ENCODE data around the gene RBFOX2. TPM values are rescaled to one million over a fixed set of nuclear protein-coding genes. Genes with fewer than 3 reads are reported as not detected.
A peak's percentile ranks its signal among the peaks of the same experiment; 100 is the strongest.

The RBFOX2 gene
- total and polyA plus RNA-seq, 2 of the 13 experiments (the other 11 are each of a cell fraction or from before 2014, with no cell fraction given) = 37.3 to 40.4 TPM

GRCh38 chr22:36014546-36015074 lies 14.0 kb downstream of the RBFOX2 start:
- H3K9ac ChIP-seq (ENCODE audit: insufficient read depth, low read depth, low read length) = no peak overlapping the region
- TF ChIP-seq HDAC2 (CRISPR knock-in tag; IDR thresholded peaks at IDR 0.05) (no peak), MAFF (IDR thresholded peaks at IDR 0.05; ENCODE audit: low read depth, low read length) (peak; percentile 93), JUND (CRISPR knock-in tag; IDR thresholded peaks at IDR 0.05) (no peak), HCFC1 (IDR thresholded peaks at IDR 0.05; ENCODE audit: low read depth, low read length) (no peak), ZNF343 (CRISPR knock-in tag; IDR thresholded peaks at IDR 0.05) (no peak), MAFK (conservative IDR thresholded peaks at IDR 0.05 in 1 of 2, IDR thresholded peaks at IDR 0.05 in 1 of 2; ENCODE audit: low read length in 2 of 2) (peak; percentile 92 to 95), SAP130 (CRISPR knock-in tag; IDR thresholded peaks at IDR 0.05; ENCODE audit: low read depth) (no peak), ZNF703 (CRISPR knock-in tag; IDR thresholded peaks at IDR 0.05; ENCODE audit: borderline replicate concordance) (no peak), PCBP1 (IDR thresholded peaks at IDR 0.05; ENCODE audit: borderline replicate concordance, low read depth, low read length) (no peak)
- H3K9me3 ChIP-seq (ENCODE audit: low read length) = no peaks in the 10 kb centered on the region
- H3K27me3 ChIP-seq (ENCODE audit: control insufficient read depth in 1 of 2, insufficient read depth in 2 of 2, low read length in 2 of 2) = no peaks in the 10 kb centered on the region
- peaks cover 37% of the 10 kb centered on the region for H3K4me1 ChIP-seq (ENCODE audit: insufficient read depth, low read length)
- no peaks in the 10 kb centered on the region; the same call in 1 of the 2 replicates for H4K20me1 ChIP-seq (ENCODE audit: insufficient read depth, low read length)
- H2AFZ ChIP-seq (ENCODE audit: low read length) = no peak overlapping the region
- in situ Hi-C loops (cut with HindIII; ENCODE audit: extremely low pct_ligation_motif_present, low pct_unique_long_range_greater_than_20kb) = no loop called here
- H3K79me2 ChIP-seq (ENCODE audit: insufficient read depth, low read length) = peaks cover 77% of the 10 kb centered on the region
- DNase-seq (ENCODE audit: low spot score) (no peak), ATAC-seq (no peak), FAIRE-seq (no peak)
- H3K4me2 ChIP-seq (ENCODE audit: low read depth, low read length) = no peak overlapping the region
- WGBS (ENCODE audit: low lambda C conversion rate) = 99% methylated on average over 4 of the region's 4 CpGs
- H3K4me3 ChIP-seq (replicated peaks in 1 of 3; ENCODE audit: insufficient read depth in 1 of 3, low read depth in 2 of 3, low read length in 3 of 3) = no peak overlapping the region
- intact Hi-C loops (cut with micrococcal nuclease; ENCODE audit: unreplicated experiment) = no loop called here
- no peak overlapping the region for H3K27ac ChIP-seq (ENCODE audit: extremely low read length, insufficient read depth, low read length)
- H3K36me3 ChIP-seq (replicated peaks in 1 of 2; ENCODE audit: control insufficient read depth in 1 of 2, insufficient read depth in 2 of 2, low read length in 2 of 2) = no peaks in the 10 kb centered on the region
- no TSS peak for BruUV-seq (replicated peaks)
- POLR2A ChIA-PET = interaction anchor here (2.6 kb wide), 1 partner anchor 13 kb away, joined by 13 read pairs; the partner anchor contains the start of gene RBFOX2
- CTCF ChIA-PET (ENCODE audit: low intra/inter-chr PET ratio, low total read pairs) = no interaction called here

- H4K20me1 ChIP-seq (ENCODE audit: insufficient read depth, low read length) = no peaks in the 10 kb centered on the region; the same call in 1 of the 2 replicates
- H3K9me3 ChIP-seq (ENCODE audit: low read length) = no peaks in the 10 kb centered on the region
- intact Hi-C loops (cut with micrococcal nuclease; ENCODE audit: unreplicated experiment) = no loop called here
- no peak overlapping the region for H3K4me3 ChIP-seq (replicated peaks in 1 of 3; ENCODE audit: insufficient read depth in 1 of 3, low read depth in 2 of 3, low read length in 3 of 3)
- H3K4me1 ChIP-seq (ENCODE audit: insufficient read depth, low read length) = peaks cover 36% of the 10 kb centered on the region
- in situ Hi-C loops (cut with HindIII; ENCODE audit: extremely low pct_ligation_motif_present, low pct_unique_long_range_greater_than_20kb) = no loop called here
- H2AFZ ChIP-seq (ENCODE audit: low read length) = no peak overlapping the region
- FAIRE-seq (no peak), ATAC-seq (no peak), DNase-seq (ENCODE audit: low spot score) (no peak)
- CTCF ChIA-PET (ENCODE audit: low intra/inter-chr PET ratio, low total read pairs) = no interaction called here
- no peaks in the 10 kb centered on the region for H3K27me3 ChIP-seq (ENCODE audit: control insufficient read depth in 1 of 2, insufficient read depth in 2 of 2, low read length in 2 of 2)
- no peak overlapping the region for H3K9ac ChIP-seq (ENCODE audit: insufficient read depth, low read depth, low read length)
- peaks cover 74% of the 10 kb centered on the region for H3K79me2 ChIP-seq (ENCODE audit: insufficient read depth, low read length)
- BruUV-seq (replicated peaks) = no TSS peak
- no peak overlapping the region for H3K4me2 ChIP-seq (ENCODE audit: low read depth, low read length)
- 94% methylated on average over 4 of the region's 4 CpGs for WGBS (ENCODE audit: low lambda C conversion rate)
- no peaks in the 10 kb centered on the region for H3K36me3 ChIP-seq (replicated peaks in 1 of 2; ENCODE audit: control insufficient read depth in 1 of 2, insufficient read depth in 2 of 2, low read length in 2 of 2)
- POLR2A ChIA-PET = no interaction called here
- no peak overlapping the region for H3K27ac ChIP-seq (ENCODE audit: extremely low read length, insufficient read depth, low read length)
- TF ChIP-seq ZBED4 (CRISPR knock-in tag; IDR thresholded peaks at IDR 0.05; ENCODE audit: borderline replicate concordance) (no peak), MXI1 (IDR thresholded peaks at IDR 0.05; ENCODE audit: borderline replicate concordance, low read depth, low read length) (no peak), ZNF589 (CRISPR knock-in tag; conservative IDR thresholded peaks at IDR 0.05) (no peak), RAD21 (CRISPR knock-in tag; IDR thresholded peaks at IDR 0.05) (no peak), ZNF451 (CRISPR knock-in tag; IDR thresholded peaks at IDR 0.05) (no peak)
- TF ChIP-seq, protein P1, sequence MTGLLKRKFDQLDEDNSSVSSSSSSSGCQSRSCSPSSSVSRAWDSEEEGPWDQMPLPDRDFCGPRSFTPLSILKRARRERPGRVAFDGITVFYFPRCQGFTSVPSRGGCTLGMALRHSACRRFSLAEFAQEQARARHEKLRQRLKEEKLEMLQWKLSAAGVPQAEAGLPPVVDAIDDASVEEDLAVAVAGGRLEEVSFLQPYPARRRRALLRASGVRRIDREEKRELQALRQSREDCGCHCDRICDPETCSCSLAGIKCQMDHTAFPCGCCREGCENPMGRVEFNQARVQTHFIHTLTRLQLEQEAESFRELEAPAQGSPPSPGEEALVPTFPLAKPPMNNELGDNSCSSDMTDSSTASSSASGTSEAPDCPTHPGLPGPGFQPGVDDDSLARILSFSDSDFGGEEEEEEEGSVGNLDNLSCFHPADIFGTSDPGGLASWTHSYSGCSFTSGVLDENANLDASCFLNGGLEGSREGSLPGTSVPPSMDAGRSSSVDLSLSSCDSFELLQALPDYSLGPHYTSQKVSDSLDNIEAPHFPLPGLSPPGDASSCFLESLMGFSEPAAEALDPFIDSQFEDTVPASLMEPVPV (CRISPR knock-in tag; IDR thresholded peaks at IDR 0.05) = no peak
These were observed 16.3 kb downstream of the RBFOX2 start for GRCh38 chr22:36012332-36012731.
